Neuron (in vitro differentiated cells): Measurements from ENCODE around the gene CNTNAP2.

Source experiments
- H2AFZ ChIP-seq: one replicate; pipeline ENCODE4 v1.6.1; 2013; ENCODE audit warnings: low read depth, mild to moderate bottlenecking, inconsistent platforms, low read length, moderate library complexity
- H3K27me3 ChIP-seq: one replicate; pipeline ENCODE4 v1.6.1; 2013; ENCODE audit warnings: low read length; ENCODE audit not compliant: insufficient read depth
- H3K36me3 ChIP-seq: one replicate; pipeline ENCODE4 v1.6.1; 2013; ENCODE audit warnings: low read length; ENCODE audit not compliant: insufficient read depth
- H3K4me1 ChIP-seq: one replicate; pipeline ENCODE4 v1.6.1; 2013; ENCODE audit warnings: low read length; ENCODE audit not compliant: insufficient read depth
- H3K4me3 ChIP-seq: 2 replicates; pipeline ENCODE4 v1.5.1; 2013; ENCODE audit warnings: mild to moderate bottlenecking, low read length, moderate library complexity
- H3K9me3 ChIP-seq: one replicate; pipeline ENCODE4 v1.6.1; 2013; ENCODE audit warnings: low read length

Gene CNTNAP2

DNA sequence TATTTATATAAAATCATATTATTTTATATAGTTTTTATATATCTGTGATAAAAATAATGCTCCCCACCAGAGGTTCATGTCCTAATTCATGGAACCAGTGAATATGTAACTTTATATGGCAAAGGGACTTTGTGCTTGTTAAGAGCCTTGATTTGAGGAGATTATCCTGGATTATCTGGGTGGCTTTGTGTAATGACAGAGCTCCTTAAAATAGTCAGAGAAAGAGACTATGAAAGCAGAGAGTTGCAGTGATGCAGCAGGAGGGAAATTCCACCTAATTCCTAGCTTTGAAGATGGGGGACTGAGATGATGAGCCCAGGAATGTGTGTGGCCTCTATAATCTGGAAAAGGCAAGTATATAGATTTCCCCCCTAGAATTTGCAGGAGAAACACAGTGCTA is 1439.7 kb downstream of the CNTNAP2 start:
- H3K36me3 ChIP-seq = no peaks in the 10 kb centered on the region
- H3K4me3 ChIP-seq = no peak overlapping the region
- no peaks in the 10 kb centered on the region for H3K9me3 ChIP-seq
- H3K4me1 ChIP-seq = no peaks in the 10 kb centered on the region
- no peaks in the 10 kb centered on the region for H3K27me3 ChIP-seq
- no peak overlapping the region for H2AFZ ChIP-seq

GRCh38 chr7:147563669-147564068 is 1447.1 kb downstream of the CNTNAP2 start:
- Histone ChIP-seq H3K36me3 (no peaks in the 10 kb centered on the region), H3K9me3 (no peaks in the 10 kb centered on the region), H2AFZ (no peak overlapping the region), H3K4me3 (no peak overlapping the region), H3K4me1 (no peaks in the 10 kb centered on the region), H3K27me3 (no peaks in the 10 kb centered on the region)

DNA sequence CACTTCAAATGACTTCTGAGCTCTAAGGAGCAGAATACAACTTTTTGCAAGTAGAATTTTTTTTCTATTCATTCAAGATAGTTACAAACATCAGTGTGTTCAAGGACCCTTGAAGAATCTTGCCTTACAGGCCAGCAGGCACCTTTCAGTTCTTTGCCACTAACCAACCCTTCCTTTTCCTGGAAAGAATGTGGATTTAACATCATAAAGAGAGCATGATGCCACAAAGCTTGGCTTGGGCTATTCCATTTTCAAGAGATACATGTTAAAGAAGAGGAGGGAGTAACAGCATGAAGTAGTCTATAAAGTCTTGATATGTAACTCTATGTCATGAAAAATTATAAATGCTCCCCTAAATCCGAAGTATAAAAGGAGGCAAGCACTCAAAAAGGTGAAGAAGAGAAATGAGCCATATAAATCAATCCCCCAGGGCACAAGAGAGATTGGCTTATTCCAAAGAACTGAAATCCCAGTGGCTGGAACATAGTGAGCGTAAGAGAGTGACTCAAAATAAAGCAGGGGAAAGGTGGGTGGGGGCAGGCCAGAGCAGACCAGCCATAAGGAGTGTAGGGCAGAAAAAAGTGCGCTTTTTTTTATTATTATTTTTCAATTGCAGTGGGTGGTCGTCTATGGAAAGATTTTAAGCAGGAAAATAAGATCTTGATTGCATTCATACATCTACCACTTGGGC is 1448.3 kb downstream of the CNTNAP2 start:
- no peak overlapping the region for H3K4me3 ChIP-seq
- H3K27me3 ChIP-seq = no peaks in the 10 kb centered on the region
- H3K9me3 ChIP-seq = no peaks in the 10 kb centered on the region
- H3K36me3 ChIP-seq = no peaks in the 10 kb centered on the region
- H2AFZ ChIP-seq = no peak overlapping the region
- H3K4me1 ChIP-seq = no peaks in the 10 kb centered on the region

DNA sequence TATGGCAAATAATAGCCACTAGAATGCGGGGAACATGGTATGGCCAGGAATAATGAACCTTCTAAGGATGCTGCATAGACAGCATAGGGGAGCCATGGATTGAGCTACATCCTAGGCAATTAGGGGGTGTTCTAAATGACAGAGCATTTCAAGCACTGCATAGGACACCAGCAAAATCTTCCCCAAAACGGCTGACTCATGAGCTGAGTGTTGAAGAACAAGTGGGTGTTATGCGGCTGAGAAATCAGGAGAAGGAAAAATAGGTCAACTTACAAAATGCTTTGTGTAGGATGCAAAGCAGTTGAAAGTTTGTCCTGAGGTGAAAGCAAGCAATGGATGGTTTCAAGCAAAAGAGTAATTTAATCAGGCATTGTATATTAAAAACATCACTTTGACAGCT is 1450.4 kb downstream of the CNTNAP2 start:
- Histone ChIP-seq H3K27me3 (no peaks in the 10 kb centered on the region), H3K4me1 (peaks cover 6% of the 10 kb centered on the region), H3K36me3 (no peaks in the 10 kb centered on the region), H3K9me3 (no peaks in the 10 kb centered on the region), H3K4me3 (no peak overlapping the region), H2AFZ (no peak overlapping the region)

DNA sequence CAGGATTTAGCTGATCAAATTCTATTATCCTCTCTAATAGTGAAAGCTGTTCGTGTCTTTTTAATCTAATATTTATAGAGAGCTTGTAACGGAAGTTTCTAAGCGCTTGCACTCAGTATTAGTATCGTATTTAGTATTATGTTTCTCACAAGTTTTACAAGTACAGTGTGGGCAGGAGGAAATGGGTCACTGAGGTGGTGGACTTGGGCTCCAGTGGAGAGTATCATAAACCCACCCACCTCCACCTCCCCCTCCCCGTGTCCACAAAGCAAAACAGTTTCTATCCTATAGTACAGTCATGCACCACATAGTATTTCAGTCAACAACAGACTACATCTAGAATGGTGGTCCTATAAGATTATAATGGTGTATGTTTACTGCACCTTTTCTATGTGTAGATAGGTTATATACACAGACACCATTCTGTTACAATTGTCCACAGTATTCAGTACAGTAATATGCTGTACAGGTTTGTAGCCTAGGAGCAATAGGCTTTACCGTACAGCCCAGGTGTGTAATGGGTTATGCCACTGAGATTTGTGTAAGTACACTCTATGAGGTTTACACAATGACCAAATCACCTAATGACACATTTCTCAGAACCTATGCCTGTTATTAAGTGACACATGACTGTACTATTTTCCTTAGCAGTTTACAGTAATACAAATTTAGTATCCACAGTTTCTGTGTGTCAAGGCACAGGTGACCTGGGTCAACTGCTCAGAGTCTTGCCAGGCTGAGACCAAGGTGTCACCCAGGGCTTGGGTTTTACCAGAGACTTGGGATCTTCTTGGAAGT is 1452.7 kb downstream of the CNTNAP2 start:
- H2AFZ ChIP-seq = no peak overlapping the region
- no peaks in the 10 kb centered on the region for H3K27me3 ChIP-seq
- no peak overlapping the region for H3K4me3 ChIP-seq
- H3K4me1 ChIP-seq = peaks cover 9% of the 10 kb centered on the region
- H3K9me3 ChIP-seq = no peaks in the 10 kb centered on the region
- no peaks in the 10 kb centered on the region for H3K36me3 ChIP-seq

GRCh38 chr7:147570390-147570789 is 1453.8 kb downstream of the CNTNAP2 start:
- Histone ChIP-seq H3K9me3 (no peaks in the 10 kb centered on the region), H3K27me3 (no peaks in the 10 kb centered on the region), H3K36me3 (no peaks in the 10 kb centered on the region)

GRCh38 chr7:147571436-147572185 is 1455.0 kb downstream of the CNTNAP2 start:
- H3K4me3 ChIP-seq = no peak overlapping the region
- no peaks in the 10 kb centered on the region for H3K27me3 ChIP-seq
- peaks cover 9% of the 10 kb centered on the region for H3K4me1 ChIP-seq
- no peaks in the 10 kb centered on the region for H3K9me3 ChIP-seq
- H3K36me3 ChIP-seq = no peaks in the 10 kb centered on the region
- H2AFZ ChIP-seq = peak overlapping the region; percentile 54

More at GRCh38 chr7:147570390-147570789, 1453.8 kb downstream of the CNTNAP2 start:
- no peak overlapping the region for H3K4me3 ChIP-seq
- H2AFZ ChIP-seq = no peak overlapping the region
- H3K4me1 ChIP-seq = peaks cover 9% of the 10 kb centered on the region

GRCh38 chr7:147578196-147578595 is 1461.6 kb downstream of the CNTNAP2 start:
- no peaks in the 10 kb centered on the region for H3K9me3 ChIP-seq
- no peaks in the 10 kb centered on the region for H3K4me1 ChIP-seq
- H3K4me3 ChIP-seq = no peak overlapping the region
- H2AFZ ChIP-seq = no peak overlapping the region
- H3K36me3 ChIP-seq = no peaks in the 10 kb centered on the region
- no peaks in the 10 kb centered on the region for H3K27me3 ChIP-seq

GRCh38 chr7:147579148-147579547 is 1462.5 kb downstream of the CNTNAP2 start:
- H3K4me3 ChIP-seq = no peak overlapping the region
- H3K27me3 ChIP-seq = no peaks in the 10 kb centered on the region
- no peak overlapping the region for H2AFZ ChIP-seq
- H3K9me3 ChIP-seq = no peaks in the 10 kb centered on the region
- no peaks in the 10 kb centered on the region for H3K36me3 ChIP-seq
- H3K4me1 ChIP-seq = peaks cover 4% of the 10 kb centered on the region

- Histone ChIP-seq H3K36me3 (no peaks in the 10 kb centered on the region), H3K4me1 (peaks cover 9% of the 10 kb centered on the region), H3K4me3 (no peak overlapping the region), H3K27me3 (no peaks in the 10 kb centered on the region), H2AFZ (no peak overlapping the region), H3K9me3 (no peaks in the 10 kb centered on the region)
These were observed 1468.2 kb downstream of the CNTNAP2 start for GRCh38 chr7:147584771-147585193.

DNA sequence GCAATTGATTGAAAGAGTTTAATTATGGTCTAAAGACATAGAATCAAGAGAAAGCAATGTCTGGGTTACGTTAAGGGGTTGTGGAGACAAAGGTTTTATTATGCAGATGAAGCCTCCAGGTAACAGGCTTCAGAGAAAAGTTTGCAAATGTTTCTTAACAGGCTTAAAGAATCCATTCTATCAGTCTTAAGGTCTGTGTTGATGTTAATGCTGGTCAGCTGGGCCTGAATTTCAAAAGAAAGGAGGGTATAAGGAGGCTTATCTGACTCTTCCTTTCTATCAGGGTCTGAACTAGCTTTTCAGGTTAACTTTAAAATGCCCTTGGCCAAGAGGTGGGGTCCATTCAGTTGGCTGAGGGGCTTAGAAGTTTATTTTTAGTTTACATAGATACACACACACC is 1469.5 kb downstream of the CNTNAP2 start:
- Histone ChIP-seq H2AFZ (no peak overlapping the region), H3K4me1 (peaks cover 9% of the 10 kb centered on the region), H3K9me3 (no peaks in the 10 kb centered on the region), H3K4me3 (no peak overlapping the region), H3K27me3 (no peaks in the 10 kb centered on the region), H3K36me3 (no peaks in the 10 kb centered on the region)

GRCh38 chr7:147586526-147586925 is 1469.9 kb downstream of the CNTNAP2 start:
- H3K36me3 ChIP-seq = no peaks in the 10 kb centered on the region
- no peak overlapping the region for H2AFZ ChIP-seq
- peaks cover 9% of the 10 kb centered on the region for H3K4me1 ChIP-seq
- H3K4me3 ChIP-seq = no peak overlapping the region
- no peaks in the 10 kb centered on the region for H3K27me3 ChIP-seq
- H3K9me3 ChIP-seq = no peaks in the 10 kb centered on the region
